Esophagus squamous epithelium (tissue), 4 donors: ENCODE results near the gene CDHR3.

Experiments used
- POLR2A ChIP-seq, 4 donors: fragments of 450-650 bp; IDR thresholded peaks; one replicate each; pipeline ENCODE4 v1.6.1; 2017; ENCODE audit warnings: antibody characterized with exemption in 4 of 4, mild to moderate bottlenecking in 4 of 4, moderate library complexity in 3 of 4
- TF ChIP-seq, protein P1 (sequence below), 6 experiments: fragments of 450-650 bp in 4 of 6; fragments of 200-600 bp in 2 of 6; sonication (generic) in 2 of 6; IDR thresholded peaks; one replicate each; pipeline ENCODE4 v1.5.1; 2016 to 2019; ENCODE audit warnings: antibody characterized with exemption in 6 of 6, mild to moderate bottlenecking in 4 of 6, moderate library complexity in 4 of 6

DNA sequence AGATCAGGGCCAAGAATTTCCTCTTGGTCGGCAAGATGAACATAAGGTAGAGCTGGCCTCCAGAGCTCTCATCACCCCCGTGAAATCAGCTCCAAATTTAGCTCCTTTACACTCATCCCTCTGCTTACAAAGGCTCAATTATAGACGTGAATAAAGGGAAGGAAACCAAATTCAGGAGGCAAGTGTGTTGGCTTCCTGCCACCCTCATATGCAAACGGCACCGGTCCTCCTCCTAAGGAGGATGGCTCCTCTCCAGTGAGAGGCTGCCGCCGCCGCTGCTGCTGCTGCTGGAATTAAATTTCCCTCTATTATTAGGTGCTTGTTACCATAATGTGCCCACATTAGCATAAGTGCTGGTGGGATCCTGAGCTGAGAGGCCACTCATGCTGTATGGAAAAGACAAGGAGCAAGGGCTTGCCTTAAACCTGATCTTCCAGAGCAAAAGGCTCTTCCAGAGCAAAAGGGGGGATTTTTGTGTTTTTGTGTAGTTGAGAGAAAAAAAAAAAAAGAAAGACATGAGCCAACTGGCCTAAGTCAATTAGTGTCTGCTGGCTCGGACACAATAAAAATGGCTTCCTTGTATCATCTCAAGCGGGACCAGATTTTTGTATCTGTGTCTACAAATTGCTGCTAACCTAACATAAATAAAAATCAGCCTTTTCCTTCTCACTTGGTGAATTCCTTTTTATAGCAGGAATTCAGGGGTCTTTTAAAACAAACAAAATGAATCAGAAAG is 68.4 kb downstream of the CDHR3 start:
- TF ChIP-seq, protein P1, sequence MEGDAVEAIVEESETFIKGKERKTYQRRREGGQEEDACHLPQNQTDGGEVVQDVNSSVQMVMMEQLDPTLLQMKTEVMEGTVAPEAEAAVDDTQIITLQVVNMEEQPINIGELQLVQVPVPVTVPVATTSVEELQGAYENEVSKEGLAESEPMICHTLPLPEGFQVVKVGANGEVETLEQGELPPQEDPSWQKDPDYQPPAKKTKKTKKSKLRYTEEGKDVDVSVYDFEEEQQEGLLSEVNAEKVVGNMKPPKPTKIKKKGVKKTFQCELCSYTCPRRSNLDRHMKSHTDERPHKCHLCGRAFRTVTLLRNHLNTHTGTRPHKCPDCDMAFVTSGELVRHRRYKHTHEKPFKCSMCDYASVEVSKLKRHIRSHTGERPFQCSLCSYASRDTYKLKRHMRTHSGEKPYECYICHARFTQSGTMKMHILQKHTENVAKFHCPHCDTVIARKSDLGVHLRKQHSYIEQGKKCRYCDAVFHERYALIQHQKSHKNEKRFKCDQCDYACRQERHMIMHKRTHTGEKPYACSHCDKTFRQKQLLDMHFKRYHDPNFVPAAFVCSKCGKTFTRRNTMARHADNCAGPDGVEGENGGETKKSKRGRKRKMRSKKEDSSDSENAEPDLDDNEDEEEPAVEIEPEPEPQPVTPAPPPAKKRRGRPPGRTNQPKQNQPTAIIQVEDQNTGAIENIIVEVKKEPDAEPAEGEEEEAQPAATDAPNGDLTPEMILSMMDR (IDR thresholded peaks at IDR 0.05) = no peak
- TF ChIP-seq POLR2A (IDR thresholded peaks at IDR 0.05) = no peak
